Parathyroid adenoma (tissue), 2 donors: ENCODE results near the gene DES.

Experiments used
- H2AFZ ChIP-seq: fragments of 300-600 bp; sonication (generic); one replicate; pipeline ENCODE4 v1.7.0; 2017; ENCODE audit warnings: antibody characterized with exemption, mild to moderate bottlenecking
- H3K27ac ChIP-seq: fragments of 300-600 bp; sonication (generic); one replicate; pipeline ENCODE4 v1.7.0; 2017
- H3K27me3 ChIP-seq: fragments of 300-600 bp; sonication (generic); one replicate; pipeline ENCODE4 v1.7.0; 2017; ENCODE audit warnings: low read length; ENCODE audit not compliant: control insufficient read depth, insufficient read depth
- H3K36me3 ChIP-seq: fragments of 300-600 bp; sonication (generic); one replicate; pipeline ENCODE4 v1.7.0; 2017; ENCODE audit warnings: low read length; ENCODE audit not compliant: control insufficient read depth, insufficient read depth
- H3K4me1 ChIP-seq: fragments of 300-600 bp; sonication (generic); one replicate; pipeline ENCODE4 v1.7.0; 2017; ENCODE audit warnings: control low read depth
- H3K4me2 ChIP-seq: fragments of 300-600 bp; sonication (generic); one replicate; pipeline ENCODE4 v1.7.0; 2017; ENCODE audit warnings: low read length
- H3K4me3 ChIP-seq: fragments of 300-600 bp; sonication (generic); one replicate; pipeline ENCODE4 v1.7.0; 2017; ENCODE audit warnings: low read depth, low read length
- H3K79me2 ChIP-seq: fragments of 300-600 bp; sonication (generic); one replicate; pipeline ENCODE4 v1.7.0; 2017; ENCODE audit warnings: control low read depth
- H3K9ac ChIP-seq: fragments of 300-600 bp; sonication (generic); one replicate; pipeline ENCODE4 v1.7.0; 2017; ENCODE audit warnings: mild to moderate bottlenecking
- H3K9me3 ChIP-seq: fragments of 300-600 bp; sonication (generic); one replicate; pipeline ENCODE4 v1.7.0; 2017; ENCODE audit warnings: low read length; ENCODE audit not compliant: control insufficient read depth
- TF ChIP-seq, protein P1 (sequence below): fragments of 300-600 bp; sonication (generic); IDR thresholded peaks from one replicate; pipeline ENCODE4 v1.7.0; 2017; ENCODE audit warnings: antibody characterized with exemption, mild to moderate bottlenecking
- donor health status: primary hyperparathyroidism.

Gene DES

GRCh38 chr2:219458996-219459395 lies 40.8 kb downstream of the DES start:
- Histone ChIP-seq H3K36me3 (no peaks in the 10 kb centered on the region), H3K79me2 (peaks cover 3% of the 10 kb centered on the region), H3K4me2 (no peak overlapping the region), H3K4me3 (no peak overlapping the region), H3K9ac (no peak overlapping the region), H3K27me3 (no peaks in the 10 kb centered on the region), H2AFZ (no peak overlapping the region), H3K27ac (no peak overlapping the region), H3K9me3 (no peaks in the 10 kb centered on the region), H3K4me1 (no peaks in the 10 kb centered on the region)
- TF ChIP-seq, protein P1, sequence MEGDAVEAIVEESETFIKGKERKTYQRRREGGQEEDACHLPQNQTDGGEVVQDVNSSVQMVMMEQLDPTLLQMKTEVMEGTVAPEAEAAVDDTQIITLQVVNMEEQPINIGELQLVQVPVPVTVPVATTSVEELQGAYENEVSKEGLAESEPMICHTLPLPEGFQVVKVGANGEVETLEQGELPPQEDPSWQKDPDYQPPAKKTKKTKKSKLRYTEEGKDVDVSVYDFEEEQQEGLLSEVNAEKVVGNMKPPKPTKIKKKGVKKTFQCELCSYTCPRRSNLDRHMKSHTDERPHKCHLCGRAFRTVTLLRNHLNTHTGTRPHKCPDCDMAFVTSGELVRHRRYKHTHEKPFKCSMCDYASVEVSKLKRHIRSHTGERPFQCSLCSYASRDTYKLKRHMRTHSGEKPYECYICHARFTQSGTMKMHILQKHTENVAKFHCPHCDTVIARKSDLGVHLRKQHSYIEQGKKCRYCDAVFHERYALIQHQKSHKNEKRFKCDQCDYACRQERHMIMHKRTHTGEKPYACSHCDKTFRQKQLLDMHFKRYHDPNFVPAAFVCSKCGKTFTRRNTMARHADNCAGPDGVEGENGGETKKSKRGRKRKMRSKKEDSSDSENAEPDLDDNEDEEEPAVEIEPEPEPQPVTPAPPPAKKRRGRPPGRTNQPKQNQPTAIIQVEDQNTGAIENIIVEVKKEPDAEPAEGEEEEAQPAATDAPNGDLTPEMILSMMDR: no peak

DNA sequence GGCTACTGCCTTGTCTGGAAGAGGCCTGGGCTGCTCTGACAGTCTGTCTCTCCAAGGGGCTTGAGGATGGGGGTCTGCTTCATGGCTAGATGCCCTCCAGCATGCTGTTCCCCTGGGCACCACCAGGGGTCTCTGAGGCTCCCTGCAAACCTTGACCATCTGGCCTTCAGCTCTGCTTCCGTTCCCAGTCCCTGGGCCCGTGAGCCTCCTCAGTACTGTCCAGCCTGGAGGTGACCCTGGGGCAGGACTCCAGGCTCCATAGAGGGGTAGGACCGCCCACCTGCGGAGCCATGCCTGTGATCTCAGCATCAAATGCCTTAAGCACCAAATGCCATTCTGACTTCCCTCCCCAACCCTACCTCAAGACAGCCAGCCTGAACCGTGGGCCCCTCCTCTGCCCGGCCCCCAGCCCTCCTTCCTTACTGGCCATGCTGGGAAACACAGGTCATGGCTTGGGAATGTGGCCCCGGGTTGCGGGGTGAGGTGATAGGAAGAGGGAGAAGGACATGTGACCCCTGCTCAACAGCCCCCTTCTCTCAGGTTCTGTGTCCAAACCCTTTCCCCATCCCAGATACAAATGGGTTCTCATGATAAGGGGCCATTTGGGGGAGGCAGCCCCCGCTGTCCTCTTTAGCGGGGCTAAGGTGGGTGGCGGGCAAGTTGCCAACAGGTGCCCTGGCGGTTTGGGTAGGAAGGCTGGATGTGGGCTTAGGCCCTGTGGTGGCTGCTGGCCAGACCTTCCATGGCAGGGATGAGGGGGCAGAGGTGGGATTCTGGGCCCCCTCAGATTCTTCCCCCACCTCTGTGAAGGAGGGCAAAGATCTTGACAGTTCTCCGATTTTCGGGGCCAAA lies 41.5 kb downstream of the DES start:
- no peaks in the 10 kb centered on the region for H3K27me3 ChIP-seq
- no peaks in the 10 kb centered on the region for H3K4me1 ChIP-seq
- peaks cover 3% of the 10 kb centered on the region for H3K79me2 ChIP-seq
- H2AFZ ChIP-seq: no peak overlapping the region
- H3K36me3 ChIP-seq: no peaks in the 10 kb centered on the region
- no peak overlapping the region for H3K4me2 ChIP-seq
- no peaks in the 10 kb centered on the region for H3K9me3 ChIP-seq
- no peak overlapping the region for H3K27ac ChIP-seq
- TF ChIP-seq, protein P1: peak; percentile 91
- H3K9ac ChIP-seq: no peak overlapping the region
- H3K4me3 ChIP-seq: no peak overlapping the region

DNA sequence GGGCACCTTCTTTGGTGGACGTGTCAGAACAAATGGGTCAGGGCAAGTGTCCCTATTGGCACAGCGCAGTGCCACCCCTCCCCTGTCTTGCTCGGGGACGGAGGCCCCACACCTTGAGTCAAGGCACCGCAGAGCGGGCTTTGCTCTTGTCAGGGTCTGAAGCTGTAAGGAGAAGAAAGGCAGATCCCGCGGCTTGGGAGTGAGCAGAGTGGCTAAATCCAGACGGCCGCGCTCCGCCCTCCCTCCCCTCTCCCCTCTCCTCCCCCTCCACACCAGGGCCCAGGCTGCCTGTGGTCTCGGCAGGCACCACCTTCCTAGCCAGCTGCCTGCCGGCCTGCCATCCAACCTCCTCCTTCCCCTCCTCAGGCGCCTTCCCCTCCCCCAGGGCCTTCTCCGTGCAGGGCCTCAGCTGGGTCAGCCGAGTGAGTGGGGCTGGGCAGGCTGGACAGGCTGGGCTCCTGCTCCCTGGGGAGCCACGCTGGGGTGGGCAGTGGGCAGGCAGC lies 42.3 kb downstream of the DES start:
- no peaks in the 10 kb centered on the region for H3K36me3 ChIP-seq
- no peaks in the 10 kb centered on the region for H3K4me1 ChIP-seq
- H2AFZ ChIP-seq: no peak overlapping the region
- TF ChIP-seq, protein P1: no peak
- H3K79me2 ChIP-seq: peaks cover 3% of the 10 kb centered on the region
- no peaks in the 10 kb centered on the region for H3K9me3 ChIP-seq
- no peak overlapping the region for H3K4me2 ChIP-seq
- no peak overlapping the region for H3K4me3 ChIP-seq
- no peak overlapping the region for H3K27ac ChIP-seq
- no peaks in the 10 kb centered on the region for H3K27me3 ChIP-seq
- H3K9ac ChIP-seq: no peak overlapping the region

GRCh38 chr2:219461047-219461514 lies 42.9 kb downstream of the DES start:
- H3K9ac ChIP-seq: no peak overlapping the region
- no peaks in the 10 kb centered on the region for H3K27me3 ChIP-seq
- no peak overlapping the region for H2AFZ ChIP-seq
- TF ChIP-seq, protein P1: no peak
- no peak overlapping the region for H3K4me2 ChIP-seq
- no peaks in the 10 kb centered on the region for H3K9me3 ChIP-seq
- no peak overlapping the region for H3K27ac ChIP-seq
- no peak overlapping the region for H3K4me3 ChIP-seq
- H3K4me1 ChIP-seq: no peaks in the 10 kb centered on the region
- H3K79me2 ChIP-seq: peaks cover 3% of the 10 kb centered on the region
- H3K36me3 ChIP-seq: no peaks in the 10 kb centered on the region
